Activated naive CD4-positive, alpha-beta T cell treated with anti-CD3 and anti-CD28 coated beads, Interleukin-2, amount 50 U/mL, for 24 hours (primary cell): ENCODE data around the gene FBXO5.

Source experiments
- H3K27ac Mint-ChIP-seq: one replicate; pipeline ENCODE4 v1.8.0; 2021; ENCODE audit warnings: mild to moderate bottlenecking, mixed read lengths
- H3K27me3 Mint-ChIP-seq: one replicate; pipeline ENCODE4 v1.8.0; 2021; ENCODE audit warnings: mixed read lengths
- H3K36me3 Mint-ChIP-seq: one replicate; pipeline ENCODE4 v1.8.0; 2021; ENCODE audit warnings: mixed read lengths
- H3K4me1 Mint-ChIP-seq: one replicate; pipeline ENCODE4 v1.8.0; 2021; ENCODE audit warnings: mixed read lengths
- H3K4me3 Mint-ChIP-seq: one replicate; pipeline ENCODE4 v1.8.0; 2021; ENCODE audit warnings: mild to moderate bottlenecking, mixed read lengths
- H3K9me3 Mint-ChIP-seq: one replicate; pipeline ENCODE4 v1.8.0; 2021; ENCODE audit warnings: mixed read lengths

Gene FBXO5

DNA sequence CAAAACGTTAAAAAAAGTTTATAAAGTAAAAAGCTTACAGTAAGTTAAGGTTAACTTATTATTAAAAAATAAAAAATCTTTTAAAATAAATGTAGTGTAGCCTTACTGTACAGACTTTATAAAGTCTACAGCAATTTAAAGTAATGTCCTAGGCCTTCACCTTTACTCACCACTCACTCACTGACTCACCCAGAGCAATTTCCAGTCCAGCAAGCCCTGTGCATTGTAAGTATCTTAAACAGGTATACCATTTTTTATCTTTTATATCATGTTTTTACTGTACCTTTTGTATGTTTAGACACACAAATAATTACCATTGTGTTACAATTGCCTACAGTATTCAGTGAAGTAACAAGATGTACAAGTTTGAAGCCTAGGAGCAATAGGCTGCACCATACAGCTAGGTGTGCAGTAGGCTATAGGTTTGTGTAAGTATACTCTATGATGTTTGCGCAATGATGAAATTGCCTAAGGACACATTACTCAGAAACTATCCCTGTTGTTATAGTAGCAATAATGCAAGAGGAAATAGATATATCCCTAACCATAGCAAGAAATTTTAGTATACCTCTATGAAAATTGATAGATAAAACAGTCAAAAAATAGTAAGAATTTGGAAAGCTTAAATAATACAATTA, 39.5 kb downstream of the FBXO5 start:
- no peaks in the 10 kb centered on the region for H3K36me3 Mint-ChIP-seq
- peaks cover 7% of the 10 kb centered on the region for H3K4me1 Mint-ChIP-seq
- no peak overlapping the region for H3K4me3 Mint-ChIP-seq
- no peaks in the 10 kb centered on the region for H3K9me3 Mint-ChIP-seq
- no peak overlapping the region for H3K27ac Mint-ChIP-seq
- peaks cover 21% of the 10 kb centered on the region for H3K27me3 Mint-ChIP-seq

DNA sequence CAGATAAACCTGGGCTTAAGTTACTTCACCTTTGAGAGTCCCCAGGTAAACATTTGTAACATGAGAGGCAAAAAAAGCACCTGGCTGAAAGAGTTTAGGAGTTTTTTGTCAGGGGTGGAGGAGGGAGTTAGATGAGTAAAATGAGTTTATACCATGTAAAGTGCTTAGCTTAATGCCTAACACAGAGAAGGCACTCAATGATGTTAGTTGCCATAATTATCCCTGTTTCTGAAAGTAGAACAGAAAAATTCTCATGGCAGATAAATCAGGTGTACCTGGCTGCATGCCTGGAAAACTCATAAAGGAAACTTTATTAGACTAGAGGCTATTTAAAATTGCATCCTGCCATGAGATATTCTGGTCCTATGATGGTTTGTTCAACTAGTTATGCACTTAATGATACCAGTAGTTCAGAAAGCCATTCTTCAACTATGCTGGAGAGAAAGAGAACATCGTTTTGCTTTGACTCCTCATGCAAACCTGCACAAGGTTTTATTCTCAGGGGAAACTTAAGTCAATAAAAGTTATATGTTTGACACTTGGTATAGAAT, 40.4 kb downstream of the FBXO5 start:
- H3K4me1 Mint-ChIP-seq = no peaks in the 10 kb centered on the region
- H3K36me3 Mint-ChIP-seq = no peaks in the 10 kb centered on the region
- H3K27me3 Mint-ChIP-seq = peaks cover 18% of the 10 kb centered on the region
- no peaks in the 10 kb centered on the region for H3K9me3 Mint-ChIP-seq
- H3K27ac Mint-ChIP-seq = no peak overlapping the region
- no peak overlapping the region for H3K4me3 Mint-ChIP-seq

DNA sequence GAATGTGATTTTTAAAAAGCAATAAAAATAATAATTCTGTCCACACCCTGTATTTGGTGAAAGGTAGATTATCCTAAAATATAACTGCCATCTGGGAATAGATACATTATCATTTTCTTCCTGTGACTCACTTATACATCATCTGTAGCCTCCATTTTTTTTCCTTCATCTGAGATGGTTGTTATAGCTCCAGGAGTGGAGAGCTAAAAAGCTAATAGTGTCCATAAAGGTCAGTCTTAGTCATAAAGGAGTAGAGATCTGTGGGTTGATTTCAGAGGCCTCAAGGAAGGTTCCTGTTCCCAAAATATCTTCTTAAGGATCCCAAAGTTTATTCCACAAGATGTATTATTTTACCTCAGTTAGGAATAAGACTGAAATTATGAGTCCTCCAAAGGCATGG, 41.1 kb downstream of the FBXO5 start:
- Mint-ChIP-seq H3K4me3 (no peak overlapping the region), H3K27me3 (peaks cover 18% of the 10 kb centered on the region), H3K9me3 (no peaks in the 10 kb centered on the region), H3K27ac (no peak overlapping the region), H3K4me1 (no peaks in the 10 kb centered on the region), H3K36me3 (no peaks in the 10 kb centered on the region)

DNA sequence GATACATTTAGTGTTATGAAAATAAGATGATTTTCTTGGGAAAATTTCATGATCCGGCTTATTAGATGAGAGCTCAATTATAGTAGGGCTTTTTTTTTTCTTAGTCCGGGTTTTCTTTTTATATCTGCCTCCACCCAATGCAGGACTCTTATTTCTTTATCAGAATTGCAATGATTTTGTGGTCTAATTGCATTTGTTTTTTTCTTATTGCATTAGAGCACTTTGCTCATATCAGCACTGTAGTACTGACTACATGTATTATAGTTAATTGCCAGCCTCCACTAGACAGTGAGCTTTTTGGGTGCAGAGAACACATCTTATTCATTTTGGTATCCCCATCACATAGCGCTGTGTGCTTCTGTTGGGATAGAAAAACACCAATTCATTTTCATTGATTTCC, 50.0 kb downstream of the FBXO5 start:
- H3K9me3 Mint-ChIP-seq = no peaks in the 10 kb centered on the region
- no peak overlapping the region for H3K27ac Mint-ChIP-seq
- no peak overlapping the region for H3K4me3 Mint-ChIP-seq
- H3K27me3 Mint-ChIP-seq = peaks cover 17% of the 10 kb centered on the region
- H3K4me1 Mint-ChIP-seq = no peaks in the 10 kb centered on the region
- no peaks in the 10 kb centered on the region for H3K36me3 Mint-ChIP-seq

DNA sequence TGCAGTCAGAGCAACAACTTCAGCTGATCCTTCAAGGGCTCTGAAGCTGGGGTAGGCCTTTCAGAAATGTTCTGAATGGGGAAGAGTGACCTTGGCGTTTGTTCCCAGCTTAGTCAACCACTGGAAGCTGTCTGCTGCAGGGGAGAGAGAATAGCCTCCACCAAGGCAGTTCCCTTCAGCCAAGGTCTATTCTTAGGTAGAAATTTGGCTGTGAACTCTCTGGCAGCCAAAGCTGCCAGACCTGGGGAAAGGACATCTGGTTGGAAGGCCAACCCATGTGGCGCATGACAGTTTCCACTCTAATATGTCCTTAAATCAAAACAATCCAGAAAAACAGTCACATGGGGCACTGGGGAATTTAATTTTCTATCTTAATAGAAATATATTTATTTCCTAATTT, 60.1 kb downstream of the FBXO5 start:
- no peak overlapping the region for H3K27ac Mint-ChIP-seq
- no peaks in the 10 kb centered on the region for H3K9me3 Mint-ChIP-seq
- H3K4me3 Mint-ChIP-seq = no peak overlapping the region
- H3K4me1 Mint-ChIP-seq = no peaks in the 10 kb centered on the region
- H3K27me3 Mint-ChIP-seq = peaks cover 11% of the 10 kb centered on the region
- no peaks in the 10 kb centered on the region for H3K36me3 Mint-ChIP-seq
